IMR-90 (cell line): ENCODE results near the gene ABCC10. TPM values are rescaled to one million over a fixed set of nuclear protein-coding genes. Genes with fewer than 3 reads are reported as not detected.
A peak's percentile ranks its signal among the peaks of the same experiment; 100 is the strongest.

ENCODE experiments used
- ATAC-seq: fragments of 200-7000 bp; cut with Tn5 transposase; 2 replicates; pipeline ENCODE4 v1.9.1; 2020; ENCODE audit warnings: low read depth, mild to moderate bottlenecking, moderate library complexity
- BruUV-seq: library from RNA; stranded (reverse); fragments of 400-500 nt; replicated peaks from 2 replicates; lab custom pipeline; 2021; lab: Mats Ljungman, UMichigan
- CTCF ChIA-PET: fragments of 300-600 bp; formaldehyde crosslinking; extraction: SDS; loops from one replicate; lab custom pipeline; 2021; ENCODE audit warnings: antibody characterized with exemption; lab: Yijun Ruan, JAX
- POLR2A ChIA-PET: fragments of 300-600 bp; sonication (Branson Sonifier 250); formaldehyde crosslinking; loops from one replicate; lab custom pipeline; 2022; ENCODE audit warnings: antibody characterized with exemption; ENCODE audit not compliant: unreplicated experiment; lab: Charles Lee
- DNase-seq: peaks from one replicate; pipeline ENCODE4 v3.0.0; 2013
- H2AFZ ChIP-seq: replicated peaks from 2 replicates; pipeline ENCODE3; 2013; ENCODE audit warnings: low read length, mild to moderate bottlenecking; ENCODE audit not compliant: poor library complexity
- H2AK5ac ChIP-seq: 2 replicates; pipeline ENCODE4 v1.6.1; 2013; ENCODE audit warnings: low read depth, low read length, inconsistent platforms
- H2AK9ac ChIP-seq: replicated peaks from 2 replicates; pipeline ENCODE3; 2013; ENCODE audit warnings: mild to moderate bottlenecking, low read depth, low read length, moderate library complexity; ENCODE audit not compliant: poor library complexity
- H2BK120ac ChIP-seq: 2 replicates; pipeline ENCODE4 v1.6.1; 2013; ENCODE audit warnings: low read depth, low read length, inconsistent platforms
- H2BK15ac ChIP-seq: 3 replicates; pipeline ENCODE4 v1.6.1; 2013; ENCODE audit warnings: low read depth, low read length, inconsistent platforms
- H2BK20ac ChIP-seq: 2 replicates; pipeline ENCODE4 v1.6.1; 2013; ENCODE audit warnings: low read depth, mild to moderate bottlenecking, inconsistent platforms, low read length, moderate library complexity
- H2BK5ac ChIP-seq: 2 replicates; pipeline ENCODE4 v1.6.1; 2013; ENCODE audit warnings: mild to moderate bottlenecking, low read depth, low read length, inconsistent platforms; ENCODE audit not compliant: poor library complexity, severe bottlenecking
- H3K14ac ChIP-seq: replicated peaks from 2 replicates; pipeline ENCODE4 v1.6.1; 2013; ENCODE audit warnings: low read depth, low read length, inconsistent platforms
- H3K18ac ChIP-seq: 2 replicates; pipeline ENCODE4 v1.6.1; 2013; ENCODE audit warnings: low read depth, low read length, control low read depth
- H3K23ac ChIP-seq: 2 replicates; pipeline ENCODE4 v1.6.1; 2013; ENCODE audit warnings: low read depth, low read length, inconsistent platforms
- H3K27ac ChIP-seq: 2 replicates; pipeline ENCODE4 v1.5.1; 2013; ENCODE audit warnings: mild to moderate bottlenecking, control low read depth, low read length; ENCODE audit not compliant: insufficient read depth
- H3K27me3 ChIP-seq: 2 replicates; pipeline ENCODE4 v1.6.1; 2013; ENCODE audit warnings: low read length; ENCODE audit not compliant: control insufficient read depth, insufficient read depth
- H3K36me3 ChIP-seq: 2 replicates; pipeline ENCODE4 v1.6.1; 2013; ENCODE audit warnings: low read length, mixed read lengths; ENCODE audit not compliant: control insufficient read depth, insufficient read depth
- H3K4ac ChIP-seq: 2 replicates; pipeline ENCODE4 v1.6.1; 2013; ENCODE audit warnings: low read depth, low read length, inconsistent platforms
- H3K4me1 ChIP-seq: 2 replicates; pipeline ENCODE4 v1.6.1; 2013; ENCODE audit warnings: low read length, mixed read lengths; ENCODE audit not compliant: control insufficient read depth, insufficient read depth
- H3K4me2 ChIP-seq: 2 replicates; pipeline ENCODE4 v1.6.1; 2013; ENCODE audit warnings: low read depth, mild to moderate bottlenecking, control low read depth, low read length, moderate library complexity
- H3K4me3 ChIP-seq: 2 replicates; pipeline ENCODE4 v1.5.1; 2013; ENCODE audit warnings: low read depth, mild to moderate bottlenecking, control low read depth, low read length, moderate library complexity; ENCODE audit not compliant: insufficient read depth
- H3K56ac ChIP-seq: 2 replicates; pipeline ENCODE4 v1.6.1; 2013; ENCODE audit warnings: low read length, inconsistent platforms; ENCODE audit not compliant: insufficient read depth; ENCODE audit errors: extremely low read depth
- H3K79me1 ChIP-seq, 2 experiments: 2 replicates each; pipeline ENCODE4 v1.6.1; 2013; ENCODE audit warnings: low read length in 2 of 2, inconsistent platforms in 1 of 2, low read depth in 1 of 2
- H3K9ac ChIP-seq: 2 replicates; pipeline ENCODE4 v1.6.1; 2013; ENCODE audit warnings: low read depth, low read length, control low read depth
- H3K9me1 ChIP-seq: 2 replicates; pipeline ENCODE4 v1.6.1; 2013; ENCODE audit warnings: low read length, inconsistent platforms; ENCODE audit not compliant: insufficient read depth
- H3K9me3 ChIP-seq: 2 replicates; pipeline ENCODE4 v1.6.1; 2013; ENCODE audit warnings: low read length; ENCODE audit not compliant: control insufficient read depth, insufficient read depth
- H4K20me1 ChIP-seq: 2 replicates; pipeline ENCODE4 v1.6.1; 2013; ENCODE audit warnings: low read length, inconsistent platforms; ENCODE audit not compliant: insufficient read depth
- H4K5ac ChIP-seq: 2 replicates; pipeline ENCODE4 v1.6.1; 2013; ENCODE audit warnings: mild to moderate bottlenecking, low read depth, low read length, control low read depth
- H4K8ac ChIP-seq, 2 experiments: 2 replicates each; pipeline ENCODE4 v1.6.1; 2013; ENCODE audit warnings: low read depth in 2 of 2, low read length in 2 of 2, control low read depth in 1 of 2, inconsistent platforms in 1 of 2
- H4K91ac ChIP-seq: 2 replicates; pipeline ENCODE4 v1.6.1; 2013; ENCODE audit warnings: low read depth, low read length, inconsistent platforms; ENCODE audit not compliant: insufficient read depth
- BHLHE40 ChIP-seq: fragments of 150-350 bp; IDR thresholded peaks from 2 replicates; pipeline ENCODE4 v1.6.1; 2016; ENCODE audit warnings: mild to moderate bottlenecking, low read depth, low read length
- CEBPB ChIP-seq: IDR thresholded peaks from 2 replicates; pipeline ENCODE4 v1.6.1; 2012; ENCODE audit warnings: low read depth, low read length, improper control_type of control experiment
- CHD1 ChIP-seq: IDR thresholded peaks from 2 replicates; pipeline ENCODE4 v1.6.1; 2012; ENCODE audit warnings: low read depth, low read length, improper control_type of control experiment
- FOS ChIP-seq: fragments of 150-350 bp; IDR thresholded peaks from 2 replicates; pipeline ENCODE4 v1.6.1; 2016; ENCODE audit warnings: low read depth, low read length
- MAFK ChIP-seq: IDR thresholded peaks from 2 replicates; pipeline ENCODE4 v1.6.1; 2012; ENCODE audit warnings: low read depth, low read length, improper control_type of control experiment
- MAZ ChIP-seq: IDR thresholded peaks from 2 replicates; pipeline ENCODE4 v1.6.1; 2012; ENCODE audit warnings: low read depth, mild to moderate bottlenecking, low read length, improper control_type of control experiment, moderate library complexity, borderline replicate concordance
- MXI1 ChIP-seq: IDR thresholded peaks from 2 replicates; pipeline ENCODE4 v1.6.1; 2012; ENCODE audit warnings: low read depth, mild to moderate bottlenecking, low read length, moderate library complexity, borderline replicate concordance
- NFE2L2 ChIP-seq: fragments of 150-350 bp; IDR thresholded peaks from 2 replicates; pipeline ENCODE4 v1.6.1; 2016; ENCODE audit warnings: low read depth, mild to moderate bottlenecking, low read length
- POLR2A ChIP-seq: IDR thresholded peaks from 2 replicates; pipeline ENCODE4 v1.6.1; 2012; ENCODE audit warnings: mild to moderate bottlenecking, low read depth, low read length
- RAD21 ChIP-seq: IDR thresholded peaks from 2 replicates; pipeline ENCODE4 v1.6.1; 2012; ENCODE audit warnings: low read length, improper control_type of control experiment
- RCOR1 ChIP-seq: IDR thresholded peaks from 2 replicates; pipeline ENCODE4 v1.6.1; 2012; ENCODE audit warnings: mild to moderate bottlenecking, low read length, improper control_type of control experiment; ENCODE audit not compliant: insufficient replicate concordance
- RFX5 ChIP-seq: IDR thresholded peaks from 2 replicates; pipeline ENCODE4 v1.8.0; 2012; ENCODE audit warnings: low read depth, mild to moderate bottlenecking, low read length, moderate library complexity
- SMC3 ChIP-seq: fragments of 150-350 bp; IDR thresholded peaks from 2 replicates; pipeline ENCODE4 v1.6.1; 2016; ENCODE audit warnings: low read depth, mild to moderate bottlenecking, antibody characterized with exemption, low read length, moderate library complexity
- WGBS, 2 experiments: methylation state at CpG; one replicate each; pipeline versions ENCODE4 v1.1.5 to v1.1.7; 2013; ENCODE audit warnings: missing lambda C conversion rate in 2 of 2; ENCODE audit not compliant: insufficient read length in 1 of 2; ENCODE audit errors: extremely low coverage in 2 of 2; 5-methylcytosine and 5-hydroxymethylcytosine counted together
- dilution Hi-C: fragments of 300-500 bp; cut with HindIII; formaldehyde crosslinking; loops from one replicate; pipeline ENCODE4 v1.14.3; 2018; ENCODE audit warnings: low sequenced_read_pairs; ENCODE audit not compliant: unreplicated experiment
- in situ Hi-C: fragments of 300-500 bp; cut with MboI; formaldehyde crosslinking; loops from 3 replicates; pipeline ENCODE4 v1.14.3; 2019; ENCODE audit warnings: low sequenced_read_pairs, inconsistent platforms, mixed read lengths
- intact Hi-C: fragments of 100-400 bp; cut with micrococcal nuclease; formaldehyde crosslinking; loops from 2 replicates; pipeline ENCODE4 v1.10.0; 2022
- polyA plus RNA-seq, 3 experiments: library from polyadenylated mRNA; depleted of rRNA; stranded (reverse); fragments of >200 nt; gene quantifications; 2 replicates each; pipeline ENCODE4 v1.2.3, GENCODE V29; 2012; ENCODE audit warnings: low replicate concordance in 1 of 3
- total RNA-seq: library from RNA; depleted of rRNA; stranded (reverse); fragments of >200 nt; gene quantifications from 2 replicates; pipeline ENCODE4 v1.2.3, GENCODE V29; 2012
- TF ChIP-seq, protein P1 (sequence below): fragments of 150-350 bp; IDR thresholded peaks from 2 replicates; pipeline ENCODE4 v1.6.1; 2016; ENCODE audit warnings: low read depth, mild to moderate bottlenecking, low read length, moderate library complexity, borderline replicate concordance
- TF ChIP-seq, protein P2 (sequence below): fragments of 150-350 bp; IDR thresholded peaks from 2 replicates; pipeline ENCODE4 v1.6.1; 2017; ENCODE audit warnings: mild to moderate bottlenecking, antibody characterized with exemption, low read length, low read depth
- TF ChIP-seq, protein P3 (sequence below): conservative IDR thresholded peaks from 2 replicates; pipeline ENCODE4 v1.5.1; 2012; ENCODE audit warnings: mild to moderate bottlenecking, low read depth, low read length, improper control_type of control experiment

Gene ABCC10
- total and polyA plus RNA-seq, 2 of the 4 experiments (the other 2 are of a cell fraction), result 7.0 to 26.3 TPM

DNA sequence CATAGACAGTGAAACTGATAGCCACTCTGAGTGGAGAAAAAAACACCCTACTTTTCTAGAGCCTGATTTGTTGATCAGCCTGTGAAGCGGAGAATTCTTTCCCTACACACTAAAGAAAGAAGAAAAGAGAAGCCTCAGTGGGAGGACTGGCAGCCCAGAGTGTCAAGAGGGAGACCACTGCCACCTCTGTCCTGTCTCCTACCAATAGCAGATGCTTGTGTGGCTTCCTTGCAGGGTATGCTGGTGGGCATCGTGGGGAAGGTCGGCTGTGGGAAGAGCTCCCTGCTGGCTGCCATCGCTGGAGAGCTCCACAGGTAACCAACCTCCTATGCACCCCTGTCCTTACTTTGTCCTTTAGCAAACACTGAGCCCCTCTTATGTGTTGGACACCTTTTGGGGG, 10.4 kb downstream of the ABCC10 start:
- TF ChIP-seq RCOR1, result no peak
- TF ChIP-seq, protein P1, sequence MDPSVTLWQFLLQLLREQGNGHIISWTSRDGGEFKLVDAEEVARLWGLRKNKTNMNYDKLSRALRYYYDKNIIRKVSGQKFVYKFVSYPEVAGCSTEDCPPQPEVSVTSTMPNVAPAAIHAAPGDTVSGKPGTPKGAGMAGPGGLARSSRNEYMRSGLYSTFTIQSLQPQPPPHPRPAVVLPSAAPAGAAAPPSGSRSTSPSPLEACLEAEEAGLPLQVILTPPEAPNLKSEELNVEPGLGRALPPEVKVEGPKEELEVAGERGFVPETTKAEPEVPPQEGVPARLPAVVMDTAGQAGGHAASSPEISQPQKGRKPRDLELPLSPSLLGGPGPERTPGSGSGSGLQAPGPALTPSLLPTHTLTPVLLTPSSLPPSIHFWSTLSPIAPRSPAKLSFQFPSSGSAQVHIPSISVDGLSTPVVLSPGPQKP, result no peak
- no peak for TF ChIP-seq CHD1
- TF ChIP-seq MAFK, result no peak
- TF ChIP-seq MAZ, result no peak
- no peak for TF ChIP-seq BHLHE40
- no peak for TF ChIP-seq FOS
- TF ChIP-seq, protein P2, sequence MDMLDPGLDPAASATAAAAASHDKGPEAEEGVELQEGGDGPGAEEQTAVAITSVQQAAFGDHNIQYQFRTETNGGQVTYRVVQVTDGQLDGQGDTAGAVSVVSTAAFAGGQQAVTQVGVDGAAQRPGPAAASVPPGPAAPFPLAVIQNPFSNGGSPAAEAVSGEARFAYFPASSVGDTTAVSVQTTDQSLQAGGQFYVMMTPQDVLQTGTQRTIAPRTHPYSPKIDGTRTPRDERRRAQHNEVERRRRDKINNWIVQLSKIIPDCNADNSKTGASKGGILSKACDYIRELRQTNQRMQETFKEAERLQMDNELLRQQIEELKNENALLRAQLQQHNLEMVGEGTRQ, result no peak
- TF ChIP-seq CEBPB, result no peak
- TF ChIP-seq, protein P3, sequence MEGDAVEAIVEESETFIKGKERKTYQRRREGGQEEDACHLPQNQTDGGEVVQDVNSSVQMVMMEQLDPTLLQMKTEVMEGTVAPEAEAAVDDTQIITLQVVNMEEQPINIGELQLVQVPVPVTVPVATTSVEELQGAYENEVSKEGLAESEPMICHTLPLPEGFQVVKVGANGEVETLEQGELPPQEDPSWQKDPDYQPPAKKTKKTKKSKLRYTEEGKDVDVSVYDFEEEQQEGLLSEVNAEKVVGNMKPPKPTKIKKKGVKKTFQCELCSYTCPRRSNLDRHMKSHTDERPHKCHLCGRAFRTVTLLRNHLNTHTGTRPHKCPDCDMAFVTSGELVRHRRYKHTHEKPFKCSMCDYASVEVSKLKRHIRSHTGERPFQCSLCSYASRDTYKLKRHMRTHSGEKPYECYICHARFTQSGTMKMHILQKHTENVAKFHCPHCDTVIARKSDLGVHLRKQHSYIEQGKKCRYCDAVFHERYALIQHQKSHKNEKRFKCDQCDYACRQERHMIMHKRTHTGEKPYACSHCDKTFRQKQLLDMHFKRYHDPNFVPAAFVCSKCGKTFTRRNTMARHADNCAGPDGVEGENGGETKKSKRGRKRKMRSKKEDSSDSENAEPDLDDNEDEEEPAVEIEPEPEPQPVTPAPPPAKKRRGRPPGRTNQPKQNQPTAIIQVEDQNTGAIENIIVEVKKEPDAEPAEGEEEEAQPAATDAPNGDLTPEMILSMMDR, result no peak
- TF ChIP-seq RFX5, result no peak
- no peak for TF ChIP-seq RAD21
- TF ChIP-seq MXI1, result no peak
- no peak for TF ChIP-seq NFE2L2
- no peak for TF ChIP-seq SMC3
- TF ChIP-seq POLR2A, result no peak
- no peaks in the 10 kb centered on the region for H3K27me3 ChIP-seq
- H3K4me2 ChIP-seq, result no peak overlapping the region
- ATAC-seq (no peak), DNase-seq (no peak)
- H2BK120ac ChIP-seq, result no peak overlapping the region
- no peak overlapping the region for H4K8ac ChIP-seq
- no peak overlapping the region for H3K14ac ChIP-seq
- no peak overlapping the region for H3K56ac ChIP-seq
- H3K9me3 ChIP-seq, result no peaks in the 10 kb centered on the region
- H3K9ac ChIP-seq, result no peak overlapping the region
- H2AK5ac ChIP-seq, result no peak overlapping the region
- no peak overlapping the region; the same call in 1 of the 2 replicates for H4K5ac ChIP-seq
- in situ Hi-C loops, result no loop called here
- intact Hi-C loops, result no loop called here
- no TSS peak for BruUV-seq
- WGBS, 2 experiments, result no CpG with 5 or more reads among the region's 4 CpGs
- H3K36me3 ChIP-seq, result peaks cover 20% of the 10 kb centered on the region
- H2BK5ac ChIP-seq, result no peak overlapping the region
- H3K27ac ChIP-seq, result no peak overlapping the region; the same call in 1 of the 2 replicates
- H2AK9ac ChIP-seq, result no peak overlapping the region
- H3K4me3 ChIP-seq, result no peak overlapping the region
- ChIA-PET CTCF (no interaction called here), POLR2A (no interaction called here)
- H3K4ac ChIP-seq, result no peak overlapping the region
- no peak overlapping the region for H3K18ac ChIP-seq
- 0 out of 2 replicates have a peak overlapping the region, but pooled peaks have one; percentile 13 for H3K23ac ChIP-seq
- peaks cover 18% of the 10 kb centered on the region; the same call in 1 of the 2 replicates for H3K9me1 ChIP-seq
- no peak overlapping the region for H2BK15ac ChIP-seq
- no peaks in the 10 kb centered on the region; the same call in 1 of the 2 replicates for H4K20me1 ChIP-seq
- dilution Hi-C loops, result no loop called here
- no peak overlapping the region for H4K91ac ChIP-seq
- peak overlapping the region; percentile 14 for H2AFZ ChIP-seq
- H3K79me1 ChIP-seq, result peaks cover 0 to 2% of the 10 kb centered on the region in 2 experiments; a peak in 1 of 4 replicates
- H2BK20ac ChIP-seq, result no peak overlapping the region
- peaks cover 16% of the 10 kb centered on the region for H3K4me1 ChIP-seq
